GM23338 (cell line): ENCODE measurements around the gene EFCAB6.

Experiments used
- CREB1 ChIP-seq: fragments of 250-450 bp; sonication (Bioruptor Pico); IDR thresholded peaks from 2 replicates; pipeline ENCODE4 v1.5.0; 2020; ENCODE audit warnings: low read depth, mild to moderate bottlenecking, moderate library complexity
- CTCF ChIP-seq, 2 experiments: fragments of 200-600 bp in 1 of 2; sonication (generic) in 1 of 2; conservative IDR thresholded peaks; 2 replicates each; pipeline versions ENCODE4 v1.5.1 to v1.6.1; 2016 to 2017; ENCODE audit warnings: antibody characterized with exemption in 2 of 2, low read depth in 2 of 2, mild to moderate bottlenecking in 2 of 2, moderate library complexity in 1 of 2
- ETS1 ChIP-seq: IDR thresholded peaks from 2 replicates; pipeline ENCODE4 v1.6.1; 2016; ENCODE audit warnings: antibody characterized with exemption
- EZH2 ChIP-seq: fragments of 200-600 bp; sonication (generic); IDR thresholded peaks from one replicate; pipeline ENCODE4 v1.8.0; 2017; ENCODE audit warnings: antibody characterized with exemption, mild to moderate bottlenecking, low read depth; ENCODE audit not compliant: unreplicated experiment
- EZH2phosphoT487 ChIP-seq: fragments of 200-600 bp; sonication (generic); IDR thresholded peaks from one replicate; pipeline ENCODE4 v1.8.1; 2018; ENCODE audit warnings: antibody characterized with exemption; ENCODE audit not compliant: unreplicated experiment
- JUNB ChIP-seq: IDR thresholded peaks from one replicate; pipeline ENCODE4 v1.6.1; 2016; ENCODE audit warnings: antibody characterized with exemption; ENCODE audit not compliant: unreplicated experiment
- NANOG ChIP-seq: IDR thresholded peaks from 2 replicates; pipeline ENCODE4 v1.6.1; 2016; ENCODE audit warnings: antibody characterized with exemption, borderline replicate concordance
- POLR2AphosphoS5 ChIP-seq: IDR thresholded peaks from 2 replicates; pipeline ENCODE4 v1.6.1; 2016; ENCODE audit warnings: antibody characterized with exemption, low read depth
- REST ChIP-seq: IDR thresholded peaks from one replicate; pipeline ENCODE4 v1.6.1; 2018; ENCODE audit warnings: antibody characterized with exemption; ENCODE audit not compliant: unreplicated experiment
- STAT1 ChIP-seq: IDR thresholded peaks from one replicate; pipeline ENCODE4 v1.6.1; 2016; ENCODE audit warnings: antibody characterized with exemption; ENCODE audit not compliant: unreplicated experiment
- ZNF114 ChIP-seq: fragments of 250-450 bp; sonication (Bioruptor Pico); IDR thresholded peaks from 2 replicates; pipeline ENCODE4 v1.5.0; 2020; ENCODE audit warnings: mild to moderate bottlenecking, moderate library complexity
- ZNF331 ChIP-seq: fragments of 250-450 bp; sonication (Bioruptor Pico); IDR thresholded peaks from 2 replicates; pipeline ENCODE4 v1.5.0; 2020; ENCODE audit warnings: low read depth, mild to moderate bottlenecking, moderate library complexity
- ZNF462 ChIP-seq: fragments of 250-450 bp; sonication (Bioruptor Pico); IDR thresholded peaks from 2 replicates; pipeline ENCODE4 v1.5.0; 2020; ENCODE audit warnings: mild to moderate bottlenecking, moderate library complexity

GRCh38 chr22:43828725-43828997, 16.6 kb upstream of the EFCAB6 start:
- TF ChIP-seq REST (no peak), CTCF (conservative IDR thresholded peaks at IDR 0.05; ENCODE audit: low read depth in 2 of 2) (no peak), POLR2AphosphoS5 (no peak), EZH2phosphoT487 (no peak), EZH2 (no peak), CREB1 (CRISPR knock-in tag) (no peak), STAT1 (no peak), JUNB (no peak), ETS1 (no peak), ZNF462 (CRISPR knock-in tag) (no peak), ZNF114 (CRISPR knock-in tag) (no peak), ZNF331 (CRISPR knock-in tag) (no peak), NANOG (no peak)
